ENCODE data around the gene NOB1.

The NOB1 gene

DNA sequence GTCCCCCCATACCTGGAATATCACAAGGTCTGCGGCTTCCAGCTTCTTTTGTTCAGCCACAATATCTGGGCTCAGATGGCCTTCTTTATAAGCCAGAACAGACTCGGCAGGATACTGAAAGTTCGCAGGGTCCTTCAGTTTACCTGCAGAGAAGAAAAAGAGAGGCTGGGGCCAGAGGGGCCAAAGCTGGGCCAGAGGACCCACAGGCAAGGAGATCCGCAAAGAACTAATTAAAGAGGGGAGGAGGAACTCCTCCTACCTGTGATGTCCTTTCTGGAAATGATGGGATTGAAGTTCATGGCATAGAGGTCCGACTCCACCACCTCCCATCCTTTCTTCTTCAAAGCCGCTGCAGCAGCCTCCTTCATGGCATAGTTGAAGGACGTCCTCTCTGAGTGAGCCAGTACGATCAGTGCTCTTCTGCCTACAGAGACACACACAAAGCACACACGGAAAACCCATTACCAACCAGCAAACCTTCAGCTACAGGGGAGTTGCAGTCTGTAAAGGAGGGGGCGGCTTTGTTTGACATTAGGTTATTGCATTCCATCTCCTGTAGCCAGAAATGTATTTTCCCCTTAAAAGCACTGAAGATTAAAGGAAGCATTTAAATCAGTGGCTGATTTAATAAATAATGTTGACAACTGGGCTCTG is 36.5 kb downstream of the NOB1 start:
- DNase-seq (ENCODE audit: low read depth in 1 of 2, low spot score in 1 of 2) = no peak
- H3K27ac ChIP-seq (replicated peaks) = no peak overlapping the region
- no peak for TF ChIP-seq SPI1 (IDR thresholded peaks at IDR 0.05; ENCODE audit: borderline replicate concordance, low read depth)
- TF ChIP-seq GABPA (IDR thresholded peaks at IDR 0.05; ENCODE audit: low read depth) = no peak
- TF ChIP-seq, protein P1, sequence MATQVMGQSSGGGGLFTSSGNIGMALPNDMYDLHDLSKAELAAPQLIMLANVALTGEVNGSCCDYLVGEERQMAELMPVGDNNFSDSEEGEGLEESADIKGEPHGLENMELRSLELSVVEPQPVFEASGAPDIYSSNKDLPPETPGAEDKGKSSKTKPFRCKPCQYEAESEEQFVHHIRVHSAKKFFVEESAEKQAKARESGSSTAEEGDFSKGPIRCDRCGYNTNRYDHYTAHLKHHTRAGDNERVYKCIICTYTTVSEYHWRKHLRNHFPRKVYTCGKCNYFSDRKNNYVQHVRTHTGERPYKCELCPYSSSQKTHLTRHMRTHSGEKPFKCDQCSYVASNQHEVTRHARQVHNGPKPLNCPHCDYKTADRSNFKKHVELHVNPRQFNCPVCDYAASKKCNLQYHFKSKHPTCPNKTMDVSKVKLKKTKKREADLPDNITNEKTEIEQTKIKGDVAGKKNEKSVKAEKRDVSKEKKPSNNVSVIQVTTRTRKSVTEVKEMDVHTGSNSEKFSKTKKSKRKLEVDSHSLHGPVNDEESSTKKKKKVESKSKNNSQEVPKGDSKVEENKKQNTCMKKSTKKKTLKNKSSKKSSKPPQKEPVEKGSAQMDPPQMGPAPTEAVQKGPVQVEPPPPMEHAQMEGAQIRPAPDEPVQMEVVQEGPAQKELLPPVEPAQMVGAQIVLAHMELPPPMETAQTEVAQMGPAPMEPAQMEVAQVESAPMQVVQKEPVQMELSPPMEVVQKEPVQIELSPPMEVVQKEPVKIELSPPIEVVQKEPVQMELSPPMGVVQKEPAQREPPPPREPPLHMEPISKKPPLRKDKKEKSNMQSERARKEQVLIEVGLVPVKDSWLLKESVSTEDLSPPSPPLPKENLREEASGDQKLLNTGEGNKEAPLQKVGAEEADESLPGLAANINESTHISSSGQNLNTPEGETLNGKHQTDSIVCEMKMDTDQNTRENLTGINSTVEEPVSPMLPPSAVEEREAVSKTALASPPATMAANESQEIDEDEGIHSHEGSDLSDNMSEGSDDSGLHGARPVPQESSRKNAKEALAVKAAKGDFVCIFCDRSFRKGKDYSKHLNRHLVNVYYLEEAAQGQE (IDR thresholded peaks at IDR 0.05; ENCODE audit: insufficient replicate concordance, low read depth) = no peak
- TF ChIP-seq POLR2AphosphoS5 (IDR thresholded peaks at IDR 0.05; ENCODE audit: low read depth) = no peak
- TF ChIP-seq, protein P2, sequence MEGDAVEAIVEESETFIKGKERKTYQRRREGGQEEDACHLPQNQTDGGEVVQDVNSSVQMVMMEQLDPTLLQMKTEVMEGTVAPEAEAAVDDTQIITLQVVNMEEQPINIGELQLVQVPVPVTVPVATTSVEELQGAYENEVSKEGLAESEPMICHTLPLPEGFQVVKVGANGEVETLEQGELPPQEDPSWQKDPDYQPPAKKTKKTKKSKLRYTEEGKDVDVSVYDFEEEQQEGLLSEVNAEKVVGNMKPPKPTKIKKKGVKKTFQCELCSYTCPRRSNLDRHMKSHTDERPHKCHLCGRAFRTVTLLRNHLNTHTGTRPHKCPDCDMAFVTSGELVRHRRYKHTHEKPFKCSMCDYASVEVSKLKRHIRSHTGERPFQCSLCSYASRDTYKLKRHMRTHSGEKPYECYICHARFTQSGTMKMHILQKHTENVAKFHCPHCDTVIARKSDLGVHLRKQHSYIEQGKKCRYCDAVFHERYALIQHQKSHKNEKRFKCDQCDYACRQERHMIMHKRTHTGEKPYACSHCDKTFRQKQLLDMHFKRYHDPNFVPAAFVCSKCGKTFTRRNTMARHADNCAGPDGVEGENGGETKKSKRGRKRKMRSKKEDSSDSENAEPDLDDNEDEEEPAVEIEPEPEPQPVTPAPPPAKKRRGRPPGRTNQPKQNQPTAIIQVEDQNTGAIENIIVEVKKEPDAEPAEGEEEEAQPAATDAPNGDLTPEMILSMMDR (IDR thresholded peaks at IDR 0.05; ENCODE audit: insufficient read depth, low read length) = no peak
- no peak overlapping the region for H3K4me3 ChIP-seq (replicated peaks; ENCODE audit: insufficient read depth, low read length)
- no peaks in the 10 kb centered on the region for H3K27me3 ChIP-seq (ENCODE audit: insufficient read depth, poor library complexity, severe bottlenecking)

DNA sequence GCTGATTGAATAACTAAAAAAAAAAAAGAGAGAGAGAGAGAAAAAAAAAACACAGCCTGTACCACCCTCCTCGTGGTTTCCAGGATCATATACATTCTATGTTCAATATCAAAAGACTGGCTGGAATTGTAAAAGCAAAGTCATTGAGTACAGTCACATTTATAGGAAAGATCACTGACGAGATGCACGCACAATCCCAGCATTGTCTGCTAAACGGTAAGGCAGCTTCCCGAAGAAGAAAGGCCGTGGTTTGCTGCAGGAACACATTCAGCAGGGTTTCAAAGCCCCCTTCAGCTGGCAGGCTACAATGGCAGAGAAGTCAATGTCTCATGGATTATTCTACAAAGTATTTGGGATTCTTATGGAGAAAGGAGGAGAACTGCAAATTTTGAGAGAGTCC is 37.7 kb downstream of the NOB1 start:
- H3K27me3 ChIP-seq (ENCODE audit: insufficient read depth, poor library complexity, severe bottlenecking) = no peaks in the 10 kb centered on the region
- H3K4me3 ChIP-seq (replicated peaks; ENCODE audit: insufficient read depth, low read length) = no peak overlapping the region
- TF ChIP-seq, protein P1 (IDR thresholded peaks at IDR 0.05; ENCODE audit: insufficient replicate concordance, low read depth) = no peak
- TF ChIP-seq, protein P2 (IDR thresholded peaks at IDR 0.05; ENCODE audit: insufficient read depth, low read length) = no peak
- TF ChIP-seq SPI1 (IDR thresholded peaks at IDR 0.05; ENCODE audit: borderline replicate concordance, low read depth) (no peak), GABPA (IDR thresholded peaks at IDR 0.05; ENCODE audit: low read depth) (no peak), POLR2AphosphoS5 (IDR thresholded peaks at IDR 0.05; ENCODE audit: low read depth) (no peak)
- no peak for DNase-seq (ENCODE audit: low read depth in 1 of 2, low spot score in 1 of 2)
- H3K27ac ChIP-seq (replicated peaks) = no peak overlapping the region

DNA sequence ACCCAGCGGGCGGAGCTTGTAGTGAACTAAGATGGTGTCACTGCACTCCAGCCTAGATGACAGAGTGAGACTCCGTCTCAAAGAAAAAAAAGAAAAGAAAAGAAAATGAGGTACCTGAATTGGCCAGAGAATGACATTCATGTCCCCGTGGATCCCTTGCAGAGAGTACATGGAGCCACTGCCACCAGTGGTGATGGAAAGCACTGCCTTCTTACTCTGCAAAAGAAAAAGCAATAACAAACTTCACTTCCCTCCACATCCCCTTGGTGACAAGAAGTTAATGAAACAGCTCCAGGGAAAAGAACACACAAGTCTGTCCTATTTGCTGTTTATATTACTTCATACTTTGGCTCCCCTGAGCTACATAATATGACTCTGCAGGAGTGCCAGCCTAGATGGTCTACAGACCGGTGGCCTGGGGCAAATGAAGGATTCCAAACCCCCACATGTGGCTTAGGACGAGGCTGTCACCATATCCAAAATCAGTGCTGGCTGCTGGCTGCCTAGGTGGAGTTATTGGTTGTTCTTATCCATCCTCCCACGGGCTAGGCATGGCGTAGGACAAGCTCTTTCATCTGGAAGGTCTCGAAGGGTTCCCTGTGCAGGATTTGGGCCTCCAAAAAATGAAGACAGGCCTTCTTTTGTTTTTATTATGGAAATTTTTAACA is 41.7 kb downstream of the NOB1 start:
- no peak for DNase-seq (ENCODE audit: low read depth in 1 of 2, low spot score in 1 of 2)
- Histone ChIP-seq H3K27me3 (ENCODE audit: insufficient read depth, poor library complexity, severe bottlenecking) (no peaks in the 10 kb centered on the region), H3K27ac (replicated peaks) (no peak overlapping the region), H3K4me3 (replicated peaks; ENCODE audit: insufficient read depth, low read length) (no peak overlapping the region)
- TF ChIP-seq GABPA (IDR thresholded peaks at IDR 0.05; ENCODE audit: low read depth) (no peak), SPI1 (IDR thresholded peaks at IDR 0.05; ENCODE audit: borderline replicate concordance, low read depth) (no peak), POLR2AphosphoS5 (IDR thresholded peaks at IDR 0.05; ENCODE audit: low read depth) (no peak)
- TF ChIP-seq, protein P1 (IDR thresholded peaks at IDR 0.05; ENCODE audit: insufficient replicate concordance, low read depth) = no peak
- TF ChIP-seq, protein P2 (IDR thresholded peaks at IDR 0.05; ENCODE audit: insufficient read depth, low read length) = no peak
